ENCODE data around the gene HSBP1.

HSBP1 gene

DNA sequence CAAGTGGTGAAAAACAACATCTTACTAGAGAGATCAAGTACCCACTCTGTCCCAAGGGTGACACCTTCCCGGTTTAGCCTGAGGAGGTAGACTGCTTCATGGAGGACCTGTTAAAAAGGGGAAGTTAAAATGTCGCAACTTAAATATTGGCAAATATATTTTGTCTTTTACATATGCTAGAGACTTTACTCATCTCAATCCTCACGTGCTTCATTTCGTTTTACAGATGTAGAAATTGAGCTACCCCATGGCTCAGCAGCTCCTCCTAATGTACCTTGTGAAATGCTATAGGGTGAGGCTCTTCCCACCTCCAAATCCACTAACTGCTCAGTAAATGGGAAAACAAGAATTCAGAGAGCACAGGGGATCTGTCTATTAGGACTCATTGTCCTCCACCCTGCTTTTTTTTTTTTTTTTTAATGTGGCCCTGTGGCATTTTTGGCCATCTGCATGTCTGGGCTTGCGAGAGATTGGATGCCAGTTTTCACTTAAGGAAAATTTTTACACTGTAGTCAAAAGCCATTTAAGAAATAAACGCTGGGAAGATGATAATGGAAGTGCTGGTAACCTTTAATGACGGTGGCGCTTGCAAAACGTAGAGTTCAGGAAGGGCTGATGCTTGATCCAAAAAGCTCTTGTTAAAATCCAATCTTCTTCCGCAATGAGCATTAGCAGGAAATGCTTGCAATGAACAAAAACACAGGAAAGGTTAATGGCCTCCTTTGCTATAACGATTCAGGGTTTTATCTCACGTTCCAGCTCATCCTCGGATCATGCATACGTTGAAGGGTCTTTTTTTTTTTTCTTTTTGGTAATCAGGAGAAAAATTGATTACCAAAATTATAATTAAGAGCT, 39.8 kb downstream of the HSBP1 start:
- TF ChIP-seq, protein P1, sequence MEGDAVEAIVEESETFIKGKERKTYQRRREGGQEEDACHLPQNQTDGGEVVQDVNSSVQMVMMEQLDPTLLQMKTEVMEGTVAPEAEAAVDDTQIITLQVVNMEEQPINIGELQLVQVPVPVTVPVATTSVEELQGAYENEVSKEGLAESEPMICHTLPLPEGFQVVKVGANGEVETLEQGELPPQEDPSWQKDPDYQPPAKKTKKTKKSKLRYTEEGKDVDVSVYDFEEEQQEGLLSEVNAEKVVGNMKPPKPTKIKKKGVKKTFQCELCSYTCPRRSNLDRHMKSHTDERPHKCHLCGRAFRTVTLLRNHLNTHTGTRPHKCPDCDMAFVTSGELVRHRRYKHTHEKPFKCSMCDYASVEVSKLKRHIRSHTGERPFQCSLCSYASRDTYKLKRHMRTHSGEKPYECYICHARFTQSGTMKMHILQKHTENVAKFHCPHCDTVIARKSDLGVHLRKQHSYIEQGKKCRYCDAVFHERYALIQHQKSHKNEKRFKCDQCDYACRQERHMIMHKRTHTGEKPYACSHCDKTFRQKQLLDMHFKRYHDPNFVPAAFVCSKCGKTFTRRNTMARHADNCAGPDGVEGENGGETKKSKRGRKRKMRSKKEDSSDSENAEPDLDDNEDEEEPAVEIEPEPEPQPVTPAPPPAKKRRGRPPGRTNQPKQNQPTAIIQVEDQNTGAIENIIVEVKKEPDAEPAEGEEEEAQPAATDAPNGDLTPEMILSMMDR (IDR thresholded peaks at IDR 0.05; ENCODE audit: low read depth, low read length) = no peak
- no peak for DNase-seq (ENCODE audit: extremely low read depth, low read depth)

DNA sequence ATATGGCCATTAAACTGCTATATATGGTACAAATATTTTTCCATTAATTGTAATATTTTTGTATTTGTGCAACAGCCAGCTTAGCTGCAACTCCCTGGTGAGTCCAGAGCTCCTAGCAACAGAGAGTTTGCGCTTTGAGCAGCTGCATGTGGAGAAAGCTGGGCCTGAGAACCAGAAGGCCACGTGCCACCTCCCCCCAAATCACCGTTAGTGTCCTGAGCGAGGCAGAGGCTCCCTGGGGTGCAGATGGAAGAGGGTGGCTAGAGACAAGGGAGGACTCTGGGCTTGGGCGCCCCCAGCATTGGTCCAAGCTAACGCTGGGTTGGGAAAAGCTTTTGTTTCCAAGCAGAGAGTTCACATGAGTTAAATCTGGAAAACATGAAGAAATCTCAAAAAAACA, 41.6 kb downstream of the HSBP1 start:
- TF ChIP-seq, protein P1 (IDR thresholded peaks at IDR 0.05; ENCODE audit: low read depth, low read length) = no peak
- DNase-seq (ENCODE audit: extremely low read depth, low read depth) = no peak

DNA sequence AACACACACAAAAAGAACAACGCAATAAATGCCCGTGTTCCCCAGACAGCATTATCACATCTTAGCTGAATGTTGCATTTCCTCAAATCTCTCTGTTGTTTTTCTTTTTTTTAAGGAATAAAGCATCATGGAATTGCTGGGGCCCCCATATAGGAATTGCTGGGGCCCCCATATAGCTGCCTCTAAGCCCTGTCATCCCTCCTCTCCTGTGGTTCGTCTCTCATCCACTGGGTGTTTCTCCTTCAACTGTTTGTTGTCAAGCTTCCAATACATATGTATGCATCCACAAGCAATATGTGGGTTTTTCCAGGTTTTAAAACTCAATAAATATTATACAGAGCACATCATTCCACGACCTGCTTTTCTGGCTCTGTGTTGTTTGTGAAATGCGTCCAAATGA, 43.2 kb downstream of the HSBP1 start:
- DNase-seq (ENCODE audit: extremely low read depth, low read depth) = no peak

DNA sequence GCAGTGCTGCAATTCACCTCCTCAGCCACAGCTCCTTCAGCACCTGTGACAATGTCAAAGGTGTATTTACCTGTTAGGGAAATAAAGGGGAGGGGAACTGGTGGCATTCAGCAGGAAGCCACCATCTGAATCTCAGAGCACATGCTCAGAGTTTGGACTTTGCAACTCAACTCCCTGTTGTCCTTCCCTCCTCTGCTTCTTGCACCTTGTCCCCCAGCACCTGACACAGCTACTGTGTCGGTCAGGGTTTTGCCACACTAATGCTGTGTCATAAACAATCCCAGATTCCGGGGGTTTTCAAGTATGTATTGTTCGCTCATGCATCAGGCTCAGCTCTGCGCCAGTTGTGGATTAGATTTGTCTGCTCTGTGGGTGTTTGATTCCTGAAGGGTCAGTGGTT, 43.7 kb downstream of the HSBP1 start:
- no peak for DNase-seq (ENCODE audit: extremely low read depth, low read depth)
- TF ChIP-seq, protein P1 (IDR thresholded peaks at IDR 0.05; ENCODE audit: low read depth, low read length) = no peak

More for the DNA sequence above, 43.2 kb downstream of the HSBP1 start:
- TF ChIP-seq, protein P1 (IDR thresholded peaks at IDR 0.05; ENCODE audit: low read depth, low read length) = no peak

DNA sequence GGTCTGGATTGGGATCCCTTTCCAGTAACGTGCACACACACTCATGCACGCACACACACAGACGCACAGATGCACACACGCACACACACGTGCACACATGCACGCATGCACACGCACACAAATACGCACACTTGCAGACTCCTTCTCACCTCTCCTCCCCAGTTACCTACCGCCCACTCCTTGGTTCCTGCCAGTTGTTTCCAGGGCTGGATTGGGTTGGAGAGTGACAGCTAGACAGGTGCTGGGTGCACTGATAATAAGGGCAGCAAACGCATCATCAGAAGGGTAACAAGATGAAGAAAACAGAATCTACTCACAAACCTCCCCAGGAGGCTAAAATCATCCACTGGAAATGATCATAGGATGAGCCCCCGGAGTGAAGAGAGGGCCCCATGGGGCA, 45.0 kb downstream of the HSBP1 start:
- TF ChIP-seq, protein P1 (IDR thresholded peaks at IDR 0.05; ENCODE audit: low read depth, low read length) = no peak
- DNase-seq (ENCODE audit: extremely low read depth, low read depth) = no peak

DNA sequence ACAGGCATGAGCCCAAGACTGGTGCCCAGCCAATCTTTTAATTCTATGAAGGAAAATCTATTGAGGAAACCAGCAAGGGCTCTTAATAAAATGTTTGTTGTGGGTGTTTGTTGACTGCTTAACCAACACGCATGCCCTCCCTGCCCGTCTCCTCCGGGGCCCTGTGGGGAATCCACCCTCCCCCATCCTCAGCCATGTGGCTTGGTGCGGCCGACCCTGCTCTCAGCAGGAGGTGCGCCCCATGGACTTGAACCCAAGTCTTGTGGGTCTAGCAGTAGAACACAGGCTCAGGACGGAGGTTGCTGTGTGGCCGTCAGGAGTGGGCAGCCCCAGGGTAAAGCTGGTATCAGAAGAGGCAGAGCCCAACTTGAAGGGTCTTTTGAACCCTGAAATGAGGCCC, 46.1 kb downstream of the HSBP1 start:
- TF ChIP-seq, protein P1 (IDR thresholded peaks at IDR 0.05; ENCODE audit: low read depth, low read length) = no peak
- no peak for DNase-seq (ENCODE audit: extremely low read depth, low read depth)

DNA sequence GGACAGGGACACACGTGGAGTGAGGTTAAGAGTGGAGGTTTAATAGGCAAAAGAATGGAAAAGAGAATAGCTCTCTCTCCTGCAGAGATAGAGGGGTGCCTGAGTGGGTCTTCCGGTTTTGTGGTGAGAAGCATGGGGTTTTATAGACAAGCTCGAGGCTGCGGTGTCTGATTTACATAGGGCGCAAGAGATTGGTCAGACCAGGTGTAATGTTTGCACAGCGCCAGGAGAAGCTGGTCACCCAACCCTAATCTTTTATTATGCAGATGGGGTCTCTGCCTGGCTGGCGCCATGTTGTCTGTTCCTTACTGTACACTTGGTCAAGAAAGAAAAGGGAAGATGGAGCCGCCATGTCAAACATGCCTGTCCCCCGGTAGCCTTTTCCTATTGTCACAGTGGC, 46.6 kb downstream of the HSBP1 start:
- DNase-seq (ENCODE audit: extremely low read depth, low read depth) = no peak
- TF ChIP-seq, protein P1 (IDR thresholded peaks at IDR 0.05; ENCODE audit: low read depth, low read length) = no peak
